Hepatic stellate cell (primary cell): ENCODE data around the gene PDGFA.
A peak's percentile ranks its signal among the peaks of the same experiment; 100 is the strongest.

Experiments used
- DNase-seq: peaks from one replicate; pipeline ENCODE4 v3.0.0; 2011; ENCODE audit warnings: low spot score

The PDGFA gene

GRCh38 chr7:490461-491291 lies 29.0 kb downstream of the PDGFA start:
- no peak for DNase-seq

DNA sequence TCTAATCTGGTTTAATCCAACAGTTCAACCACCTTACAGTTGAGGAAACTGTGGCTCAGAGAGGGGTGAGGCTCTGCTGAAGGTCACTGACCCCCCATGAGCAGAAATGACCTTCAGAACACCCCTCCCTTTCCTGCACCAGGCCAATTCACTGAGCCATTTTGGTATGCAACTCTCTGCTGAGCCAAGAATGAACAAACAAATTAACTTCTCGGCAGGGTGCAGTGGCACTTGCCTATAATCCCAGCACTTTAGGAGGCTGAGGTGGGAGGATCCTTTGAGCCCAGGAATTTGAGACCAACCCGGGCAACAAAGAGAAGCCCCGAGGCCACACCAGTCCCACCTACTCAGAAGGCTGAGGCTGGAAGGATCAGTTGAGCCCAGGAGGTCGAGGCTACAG lies 29.8 kb downstream of the PDGFA start:
- no peak for DNase-seq

GRCh38 chr7:486216-486743 lies 33.4 kb downstream of the PDGFA start:
- DNase-seq: no peak

- DNase-seq: no peak
Observed at GRCh38 chr7:485188-486081, 34.2 kb downstream of the PDGFA start.

DNA sequence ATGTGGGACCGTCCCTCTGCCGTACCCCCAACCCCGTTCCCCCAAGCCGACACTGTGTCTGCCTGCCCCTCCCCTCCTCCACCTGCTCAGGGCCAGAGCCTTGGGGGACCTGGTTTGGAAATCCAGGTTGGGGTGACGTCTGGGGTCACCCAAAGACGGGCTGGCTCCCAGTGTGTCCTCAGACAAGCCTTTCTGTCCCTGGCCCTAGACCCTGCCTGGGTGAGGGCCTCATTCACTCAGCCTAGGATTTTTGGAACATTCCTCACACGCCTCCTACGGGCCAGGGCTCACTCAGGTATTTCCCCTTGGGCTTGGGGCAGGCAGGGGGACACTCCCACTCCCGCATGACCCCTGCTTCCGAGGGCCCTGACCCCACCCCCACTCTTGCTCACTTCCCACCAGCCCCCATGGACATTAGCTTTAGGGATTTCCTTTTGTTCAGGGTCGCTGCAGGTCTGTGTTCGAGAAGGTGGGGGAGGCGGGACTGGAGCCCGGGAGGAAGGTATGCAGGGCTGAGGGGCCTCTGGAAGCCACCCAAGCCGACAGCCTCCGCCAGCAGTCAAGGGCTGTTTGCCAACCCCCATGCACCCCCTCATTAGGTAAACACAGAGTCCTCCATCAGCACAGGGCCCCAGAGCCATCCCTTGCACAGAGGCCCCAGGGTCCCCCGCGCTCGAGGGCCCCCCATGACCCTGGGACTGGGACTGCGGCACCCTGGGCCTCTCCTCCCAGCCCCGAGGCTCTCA lies 35.1 kb downstream of the PDGFA start:
- no peak for DNase-seq

DNA sequence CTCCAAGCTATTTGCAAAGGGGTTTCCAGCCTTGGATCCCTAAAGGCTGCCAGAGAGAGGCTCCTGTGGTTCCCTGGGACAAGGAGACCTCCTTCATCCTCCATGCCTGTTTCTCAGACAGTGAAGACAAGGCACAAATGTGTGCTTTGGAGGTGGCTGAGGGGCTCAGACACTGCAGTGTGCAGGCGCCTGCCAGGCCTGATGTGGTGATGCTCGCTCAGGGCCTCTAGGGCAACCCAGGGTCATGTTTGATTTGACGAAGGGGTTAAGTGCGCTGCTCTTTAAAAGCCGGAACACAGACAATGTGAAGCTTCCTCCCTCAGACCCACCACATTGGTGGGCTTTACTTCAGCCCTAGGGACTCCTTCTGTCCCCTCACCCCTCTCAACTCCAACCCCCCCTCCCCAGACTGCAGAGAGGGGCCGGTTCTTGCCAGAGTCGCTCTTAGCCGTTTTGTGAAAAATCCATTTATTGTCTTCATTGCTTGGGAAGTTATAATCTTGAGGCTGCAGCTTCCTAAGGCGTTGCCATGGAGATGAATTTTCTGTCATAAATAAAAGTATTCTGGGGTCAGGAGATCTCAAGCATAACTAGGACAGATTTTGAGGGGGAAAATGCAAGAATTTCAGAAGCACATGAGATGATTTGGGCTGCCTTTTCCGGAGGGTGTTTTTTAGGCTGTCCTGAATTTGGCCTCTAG lies 35.8 kb downstream of the PDGFA start:
- no peak for DNase-seq

GRCh38 chr7:482521-483083 lies 37.0 kb downstream of the PDGFA start:
- no peak for DNase-seq

GRCh38 chr7:481219-481930 lies 38.3 kb downstream of the PDGFA start:
- no peak for DNase-seq

- no peak for DNase-seq
Observed at GRCh38 chr7:480531-481218, 39.0 kb downstream of the PDGFA start.

GRCh38 chr7:479948-480499 lies 39.6 kb downstream of the PDGFA start:
- no peak for DNase-seq

DNA sequence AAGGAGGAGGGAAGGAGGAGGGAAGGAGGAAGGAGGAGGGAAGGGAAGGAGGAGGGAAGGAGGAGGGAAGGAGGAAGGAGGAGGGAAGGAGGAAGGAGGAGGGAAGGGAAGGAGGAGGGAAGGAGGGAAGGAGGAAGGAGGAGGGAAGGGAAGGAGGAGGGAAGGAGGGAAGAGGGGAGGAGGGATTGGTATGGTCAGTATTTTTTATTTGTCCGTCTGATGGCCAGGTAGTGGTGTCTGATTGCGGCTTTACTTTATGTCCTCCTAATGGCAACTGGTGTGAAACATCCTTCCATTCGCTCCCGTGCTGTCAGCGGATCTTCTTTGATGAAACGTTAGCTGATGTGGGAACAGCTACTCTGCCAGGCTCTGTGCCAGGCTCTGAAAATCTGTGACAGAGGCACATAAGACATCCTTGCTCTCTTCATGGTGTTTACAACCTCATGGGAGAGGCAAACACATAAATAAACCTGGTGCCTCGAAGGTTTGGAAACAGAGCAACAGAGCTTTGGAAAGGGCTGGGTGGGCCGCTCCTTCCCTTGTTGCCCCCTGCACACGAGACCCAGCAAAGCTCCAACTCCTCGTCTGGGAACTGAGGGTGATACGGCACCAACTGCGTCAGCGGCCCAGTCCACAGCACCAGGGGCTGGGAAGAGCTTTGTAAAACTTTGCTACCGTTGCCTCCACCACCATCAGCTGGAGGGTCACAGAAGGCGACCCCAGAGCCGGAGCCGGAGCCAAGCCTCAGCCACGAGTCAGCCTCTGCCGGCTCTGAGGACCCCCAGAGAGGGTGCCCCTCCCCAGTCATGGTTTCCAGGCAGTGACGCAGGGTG lies 40.3 kb downstream of the PDGFA start:
- no peak for DNase-seq

DNA sequence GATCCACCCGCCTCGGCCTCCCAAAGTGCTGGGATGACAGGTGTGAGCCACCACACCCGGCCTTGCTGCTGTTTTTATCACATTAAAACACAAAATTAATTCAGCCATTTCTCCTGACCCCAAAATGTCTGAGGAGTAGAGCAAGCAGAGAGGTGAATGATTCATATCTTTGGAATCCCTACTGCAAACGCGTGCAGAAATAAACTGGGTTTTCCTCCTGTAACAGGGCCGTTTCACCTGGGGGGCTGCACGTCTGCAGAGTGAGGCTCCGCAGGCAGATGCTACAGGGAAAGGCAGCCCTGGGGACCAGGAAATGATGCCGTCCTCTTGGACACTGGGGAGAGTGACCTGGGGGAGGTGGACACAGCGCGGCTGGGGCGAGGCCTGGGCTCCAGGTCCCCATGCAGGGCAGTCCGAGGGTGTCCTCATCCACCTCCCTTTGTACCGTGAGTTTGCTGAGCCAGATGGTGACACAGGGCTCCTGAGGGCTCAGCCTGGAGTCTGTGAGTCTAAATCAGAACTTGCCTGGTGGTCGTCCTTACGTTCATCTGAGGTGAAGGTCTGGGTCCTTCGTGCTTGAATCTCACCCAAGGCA lies 41.9 kb downstream of the PDGFA start:
- peak; percentile 56 for DNase-seq

DNA sequence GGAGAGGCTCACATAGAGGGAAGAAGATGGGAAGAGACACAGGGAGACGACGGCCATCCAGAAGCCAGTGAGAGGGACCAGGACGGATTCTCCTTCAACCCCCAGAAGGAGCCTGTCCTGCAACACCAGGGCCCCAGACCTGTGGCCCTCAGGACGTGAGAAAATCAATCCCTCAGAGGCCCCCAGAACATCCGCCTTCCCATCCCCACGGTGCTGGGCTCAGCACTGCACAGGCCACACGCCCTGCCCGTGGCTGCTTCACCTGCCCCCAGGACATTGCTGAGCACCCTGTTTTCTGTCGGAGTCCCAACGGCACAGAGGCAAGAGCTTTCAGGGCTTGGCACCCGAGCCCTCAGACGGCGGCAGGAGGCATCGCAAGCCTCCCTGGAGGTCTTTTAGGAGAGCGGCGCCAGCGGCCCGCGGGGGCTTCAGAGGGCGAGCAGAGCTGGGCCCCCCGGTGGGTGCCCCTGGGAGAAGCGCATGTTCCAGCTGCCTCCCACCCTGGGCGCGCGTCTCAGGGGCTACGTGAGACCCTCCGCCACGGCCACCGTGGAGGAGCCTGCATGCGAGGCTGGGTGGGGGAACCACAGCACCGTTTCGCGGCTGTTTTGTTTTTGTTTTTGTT lies 42.8 kb downstream of the PDGFA start:
- no peak for DNase-seq

DNA sequence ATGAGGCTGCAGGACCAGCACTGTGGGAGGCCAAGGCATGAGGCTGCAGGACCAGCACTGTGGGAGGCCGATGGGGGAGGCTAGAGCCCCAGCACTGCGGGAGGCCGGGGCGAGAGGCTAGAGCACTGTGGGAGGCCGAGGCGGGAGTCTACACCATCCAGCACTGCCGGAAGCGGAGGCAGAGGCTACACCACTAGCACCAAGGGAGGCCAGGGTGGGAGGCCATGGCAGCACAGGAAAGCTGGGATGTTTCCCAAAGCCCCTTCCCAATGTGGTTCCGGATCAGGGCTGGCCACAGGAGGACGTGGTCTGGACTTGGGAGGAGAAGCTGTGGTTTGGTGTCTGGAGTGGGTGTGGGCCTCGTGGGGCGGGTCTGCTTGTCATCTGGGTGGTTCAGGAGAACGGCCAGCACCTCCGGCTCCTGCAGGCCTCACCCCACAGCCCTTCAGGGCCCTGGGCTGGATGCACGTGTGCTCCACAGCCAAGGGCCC lies 43.6 kb downstream of the PDGFA start:
- DNase-seq: no peak

- no peak for DNase-seq
Observed at GRCh38 chr7:475425-475728, 44.3 kb downstream of the PDGFA start.

DNA sequence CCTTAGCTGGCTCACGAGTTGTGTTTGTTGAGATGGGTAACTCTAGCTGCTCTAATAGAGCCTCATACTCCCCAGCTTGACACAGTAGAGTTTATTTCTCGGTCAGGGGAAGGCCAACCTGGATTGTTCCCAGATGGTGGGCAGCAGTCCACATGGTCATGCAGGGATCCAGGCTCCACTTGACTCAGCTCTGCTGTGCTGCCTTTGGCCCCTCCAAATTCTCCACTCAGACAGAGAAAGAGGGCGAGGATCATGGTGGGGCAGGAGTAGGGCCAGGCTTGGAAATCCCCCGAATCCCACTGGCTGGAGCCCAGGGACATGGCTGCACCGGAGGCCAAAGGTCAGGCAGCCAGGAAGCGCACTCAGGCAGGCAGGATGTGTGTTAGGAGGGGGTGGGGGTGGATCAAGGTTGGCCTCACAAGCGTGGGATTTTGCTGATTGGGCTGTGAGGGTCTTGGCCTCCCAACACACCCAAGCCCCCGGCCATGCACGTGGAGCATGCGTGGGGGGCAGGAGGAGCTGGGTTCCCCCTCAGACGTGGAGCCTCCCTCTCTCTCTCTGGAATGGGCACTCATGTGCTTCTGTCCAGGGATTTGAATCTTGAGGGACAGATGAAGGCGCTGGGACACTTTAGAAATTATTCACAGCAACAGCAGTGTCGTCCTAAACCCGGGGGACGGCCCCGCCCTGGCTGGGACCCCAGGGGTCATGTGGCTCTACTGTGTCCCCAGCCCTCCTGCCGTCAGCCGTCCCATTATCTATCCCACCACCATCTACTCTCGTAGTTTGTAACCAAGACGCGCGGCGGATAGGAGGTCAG lies 44.8 kb downstream of the PDGFA start:
- no peak for DNase-seq
